T follicular helper cell (primary cell): ENCODE data around the gene COL15A1.
A peak's percentile ranks its signal among the peaks of the same experiment; 100 is the strongest.

ENCODE experiments used
- DNase-seq: peaks from one replicate; pipeline ENCODE4 v3.0.0-alpha.2; 2020; ENCODE audit warnings: low read depth

COL15A1 gene

GRCh38 chr9:99056886-99057664 is 113.4 kb downstream of the COL15A1 start:
- DNase-seq, result no peak

- peak; percentile 56 for DNase-seq
Measured at GRCh38 chr9:99057665-99058625, 114.2 kb downstream of the COL15A1 start.

DNA sequence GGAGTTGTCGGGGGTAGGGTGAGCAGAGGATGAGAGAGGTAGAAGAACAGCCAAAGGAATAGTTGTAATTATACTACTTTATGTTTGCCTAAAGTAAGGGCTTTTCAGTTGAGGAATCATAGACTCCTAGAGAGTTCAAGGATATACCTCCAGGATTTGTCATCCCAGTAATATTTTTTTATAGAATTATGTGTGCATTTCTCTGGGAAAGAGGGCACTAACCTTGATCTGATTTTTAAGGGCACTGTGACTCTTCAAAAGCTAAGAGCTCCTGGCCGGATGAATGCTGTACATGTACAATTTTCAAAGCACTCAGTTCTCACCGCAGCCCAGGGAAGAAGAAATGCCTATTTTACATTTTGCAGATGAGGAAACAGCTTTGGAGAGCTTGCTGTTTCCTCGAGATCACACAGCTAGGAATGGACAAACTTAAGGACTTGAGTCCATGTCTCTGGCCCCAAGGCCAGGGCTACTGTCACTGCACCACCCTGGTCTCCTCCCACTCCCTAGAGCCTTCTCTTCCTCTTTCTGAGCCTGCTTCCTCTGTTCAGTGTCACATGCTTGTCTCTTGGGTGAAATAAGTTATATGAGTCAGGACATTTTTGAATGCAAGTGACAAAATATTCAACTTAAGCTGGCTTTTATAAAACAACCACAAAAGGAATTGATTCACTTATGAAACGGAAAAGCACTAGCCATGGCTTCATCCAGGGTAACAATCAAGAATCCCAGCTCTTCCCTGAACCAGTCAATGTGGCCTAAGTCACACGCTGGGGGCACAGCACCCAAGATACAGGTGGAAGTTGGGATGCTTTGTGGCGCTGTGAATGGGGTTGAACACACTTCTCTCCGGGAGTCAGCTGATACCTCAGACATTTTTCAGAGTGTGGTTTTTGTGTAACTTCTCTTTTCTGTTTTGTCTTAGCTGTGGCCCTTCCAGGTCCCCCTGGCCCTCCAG is 115.5 kb downstream of the COL15A1 start:
- DNase-seq, result no peak

GRCh38 chr9:99060621-99061020 is 116.9 kb downstream of the COL15A1 start:
- no peak for DNase-seq

DNA sequence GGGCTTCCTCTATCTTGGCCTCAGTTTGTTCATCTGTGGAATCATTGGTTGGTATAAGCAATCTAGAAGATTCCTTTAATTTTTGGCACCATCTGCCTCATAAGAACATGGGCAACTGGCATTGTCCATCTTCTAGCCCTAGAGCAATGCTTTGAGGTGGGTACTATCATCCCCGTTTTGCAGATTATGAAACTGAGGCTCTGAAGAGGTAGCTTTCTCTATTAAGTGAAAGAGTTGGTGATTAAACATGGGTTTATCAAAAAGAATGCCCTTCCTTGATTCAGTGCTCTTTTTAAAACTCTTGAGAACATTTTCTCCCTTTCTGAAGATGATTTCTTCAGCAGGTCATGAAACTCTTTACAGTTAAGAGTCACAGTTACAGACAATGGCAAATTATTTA is 118.8 kb downstream of the COL15A1 start:
- no peak for DNase-seq

- no peak for DNase-seq
Measured at GRCh38 chr9:99063522-99063921, 119.8 kb downstream of the COL15A1 start.

DNA sequence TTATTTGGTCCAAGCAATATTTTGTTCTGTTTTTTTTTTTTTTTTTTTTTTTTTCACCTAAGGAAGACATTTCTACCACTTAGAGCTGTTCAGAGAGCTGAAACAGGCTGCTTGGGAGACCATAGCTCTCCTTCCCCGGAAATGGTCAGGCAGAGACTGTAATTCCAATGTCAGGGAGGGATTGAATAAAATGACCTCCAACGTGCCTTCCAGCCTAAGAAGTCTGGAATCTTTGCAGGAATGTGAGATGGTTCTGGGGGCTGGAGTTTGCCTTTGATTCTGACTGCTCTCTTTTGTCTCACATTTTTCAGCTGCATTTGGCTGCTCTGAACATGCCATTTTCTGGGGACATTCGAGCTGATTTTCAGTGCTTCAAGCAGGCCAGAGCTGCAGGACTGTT is 122.9 kb downstream of the COL15A1 start:
- no peak for DNase-seq

- DNase-seq, result no peak
Measured at GRCh38 chr9:99069075-99069474, 125.4 kb downstream of the COL15A1 start.

DNA sequence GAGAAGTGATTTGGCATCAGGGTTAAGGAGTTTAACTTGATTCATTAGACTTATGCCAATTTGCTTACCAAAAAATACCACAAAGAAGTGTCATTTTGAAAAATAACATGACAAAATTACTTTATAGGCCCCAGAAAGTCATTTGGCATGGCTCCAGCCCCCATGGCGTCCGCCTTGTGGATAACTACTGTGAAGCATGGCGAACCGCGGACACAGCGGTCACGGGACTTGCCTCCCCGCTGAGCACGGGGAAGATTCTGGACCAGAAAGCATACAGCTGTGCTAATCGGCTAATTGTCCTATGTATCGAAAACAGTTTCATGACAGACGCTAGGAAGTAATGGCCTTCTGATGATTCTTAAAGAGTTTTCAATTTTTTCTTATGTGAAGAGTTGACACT is 125.8 kb downstream of the COL15A1 start:
- DNase-seq, result no peak

DNA sequence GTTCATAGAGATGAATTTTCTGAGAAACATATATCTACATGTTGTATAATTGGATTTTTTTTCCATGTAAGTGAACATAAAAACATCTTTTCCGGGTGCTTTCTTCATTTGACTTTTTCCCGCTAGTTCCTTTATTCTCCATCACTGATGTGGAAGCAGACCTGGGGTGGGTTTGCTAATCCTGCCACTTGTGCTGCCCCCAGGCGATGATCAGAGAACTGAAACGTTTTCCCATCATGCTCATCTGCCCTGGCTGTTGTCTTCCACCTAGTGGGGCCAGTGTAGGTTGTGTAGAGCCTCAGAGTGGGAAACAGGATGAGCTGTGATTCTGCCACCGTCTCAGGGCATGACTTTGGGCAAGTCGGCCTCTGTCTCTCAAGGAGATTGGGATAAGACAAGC is 127.0 kb downstream of the COL15A1 start:
- DNase-seq, result no peak

GRCh38 chr9:99071313-99072039 is 127.8 kb downstream of the COL15A1 start:
- no peak for DNase-seq

- no peak for DNase-seq
Measured at GRCh38 chr9:99072040-99072394, 128.3 kb downstream of the COL15A1 start.

DNA sequence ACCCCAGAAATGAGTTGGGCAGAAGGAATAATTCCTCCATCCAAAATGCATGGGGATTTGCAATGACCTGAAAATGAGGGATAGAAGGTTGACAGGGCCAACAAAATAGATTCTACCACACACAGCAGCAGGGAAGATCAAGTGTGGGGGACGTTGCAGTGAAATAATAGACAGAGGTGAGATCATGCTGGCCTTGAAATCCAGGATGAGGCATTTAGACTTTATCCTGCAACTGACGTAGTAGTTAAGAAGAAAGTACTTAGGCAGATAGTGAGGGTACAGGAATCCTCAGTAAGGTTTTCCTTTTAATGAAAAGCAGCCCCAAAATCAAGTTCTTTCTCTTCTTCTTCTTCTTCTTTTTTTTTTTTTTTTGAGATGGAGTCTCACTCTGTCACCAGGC is 129.6 kb downstream of the COL15A1 start:
- DNase-seq, result no peak

GRCh38 chr9:99073985-99074901 is 130.5 kb downstream of the COL15A1 start:
- DNase-seq, result no peak

- no peak for DNase-seq
Measured at GRCh38 chr9:99074902-99075245, 131.2 kb downstream of the COL15A1 start.

DNA sequence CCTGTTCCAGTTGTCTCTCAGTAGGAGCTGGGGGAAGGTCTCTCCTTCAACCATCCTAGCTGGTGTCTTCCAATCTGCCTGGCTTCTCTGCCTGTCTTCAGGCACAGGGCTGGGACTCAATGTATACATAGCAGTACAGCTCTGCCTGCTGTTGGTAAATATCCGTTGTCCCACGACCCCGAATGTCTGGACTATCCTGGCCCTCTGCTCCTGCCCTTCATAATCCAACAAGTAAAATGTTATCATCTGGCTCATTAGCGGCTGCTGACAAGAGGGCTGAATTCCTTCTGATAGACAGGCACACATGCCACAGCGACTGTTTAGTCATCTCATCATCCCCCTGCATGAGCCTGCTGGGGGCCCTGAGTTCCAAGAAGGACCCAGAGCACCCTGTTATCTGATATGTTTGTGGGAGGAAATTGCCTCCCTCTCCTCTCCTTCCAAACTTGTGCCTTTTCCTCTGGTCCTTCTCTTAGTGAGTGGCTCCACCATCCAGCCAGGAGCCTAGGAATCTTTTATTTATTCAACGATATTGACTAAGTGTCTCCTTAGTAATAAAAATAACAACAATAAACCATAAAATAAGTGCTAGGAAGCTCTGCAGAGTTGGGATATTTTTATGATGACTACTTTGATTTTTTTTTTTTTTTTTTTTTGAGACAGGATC is 131.7 kb downstream of the COL15A1 start:
- no peak for DNase-seq

DNA sequence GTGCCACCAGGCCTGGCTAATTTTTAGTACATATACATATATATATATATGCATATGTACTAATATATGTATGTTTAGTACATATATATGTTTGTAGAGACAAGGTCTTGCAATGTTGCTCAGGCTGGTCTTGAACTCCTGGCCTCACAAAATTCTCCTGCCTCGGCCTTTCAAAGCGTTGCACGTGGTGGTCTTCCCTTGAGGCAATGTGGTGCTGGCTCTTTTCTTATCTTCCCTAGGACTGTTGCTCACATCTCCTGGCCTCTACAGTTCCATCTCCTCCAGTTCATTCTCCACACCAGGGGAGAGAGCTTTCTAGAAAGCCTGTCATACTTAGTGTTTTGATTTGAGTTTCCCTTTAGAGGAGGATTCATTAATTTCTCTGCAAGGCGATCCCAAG is 132.3 kb downstream of the COL15A1 start:
- no peak for DNase-seq

- no peak for DNase-seq
Measured at GRCh38 chr9:99076483-99077171, 132.9 kb downstream of the COL15A1 start.

GRCh38 chr9:99078717-99079116 is 135.0 kb downstream of the COL15A1 start:
- DNase-seq, result no peak
